H9 (cell line): ENCODE measurements around the gene TCF4. TPM values are rescaled to one million over a fixed set of nuclear protein-coding genes. Genes with fewer than 3 reads are reported as not detected.

Experiments used
- DNase-seq: peaks from one replicate; pipeline ENCODE4 v3.0.0-alpha.2; 2017
- H2AFZ ChIP-seq: one replicate; pipeline ENCODE4 v1.6.1; 2013; ENCODE audit warnings: mild to moderate bottlenecking, low read length, control low read depth, moderate library complexity
- H2AK5ac ChIP-seq: 2 replicates; pipeline ENCODE4 v1.6.1; 2013; ENCODE audit warnings: low read length, control low read depth, mixed read lengths; ENCODE audit not compliant: insufficient read length
- H2BK120ac ChIP-seq: one replicate; pipeline ENCODE4 v1.6.1; 2013; ENCODE audit warnings: low read depth, mild to moderate bottlenecking, low read length, control low read depth, inconsistent platforms; ENCODE audit not compliant: poor library complexity, severe bottlenecking
- H2BK12ac ChIP-seq: 2 replicates; pipeline ENCODE4 v1.6.1; 2013; ENCODE audit warnings: low read length, control low read depth, mixed read lengths, low read depth; ENCODE audit not compliant: insufficient read length
- H2BK15ac ChIP-seq: 2 replicates; pipeline ENCODE4 v1.6.1; 2013; ENCODE audit warnings: low read depth, low read length, control low read depth
- H2BK20ac ChIP-seq: one replicate; pipeline ENCODE4 v1.6.1; 2013; ENCODE audit warnings: low read depth, mild to moderate bottlenecking, low read length, control low read depth, inconsistent platforms; ENCODE audit not compliant: poor library complexity, severe bottlenecking
- H2BK5ac ChIP-seq: 2 replicates; pipeline ENCODE4 v1.6.1; 2013; ENCODE audit warnings: low read length, control low read depth, mixed read lengths; ENCODE audit not compliant: insufficient read length
- H3K14ac ChIP-seq: 2 replicates; pipeline ENCODE4 v1.6.1; 2013; ENCODE audit warnings: low read length, control low read depth; ENCODE audit not compliant: insufficient read depth
- H3K18ac ChIP-seq: 2 replicates; pipeline ENCODE4 v1.6.1; 2013; ENCODE audit warnings: low read depth, mild to moderate bottlenecking, mixed read lengths, low read length, control low read depth; ENCODE audit not compliant: insufficient read length
- H3K23ac ChIP-seq: 2 replicates; pipeline ENCODE4 v1.6.1; 2013; ENCODE audit warnings: low read length, control low read depth, mixed read lengths, low read depth; ENCODE audit not compliant: insufficient read length
- H3K23me2 ChIP-seq: 2 replicates; pipeline ENCODE4 v1.6.1; 2013; ENCODE audit warnings: low read depth, mild to moderate bottlenecking, mixed read lengths, low read length, control low read depth; ENCODE audit not compliant: insufficient read length, poor library complexity, severe bottlenecking
- H3K27ac ChIP-seq: 2 replicates; pipeline ENCODE4 v1.5.1; 2013; ENCODE audit warnings: low read length, control low read depth, mixed read lengths, low read depth; ENCODE audit not compliant: insufficient read length
- H3K27me3 ChIP-seq: 2 replicates; pipeline ENCODE4 v1.6.1; 2013; ENCODE audit warnings: low read length, control low read depth, inconsistent platforms; ENCODE audit not compliant: insufficient read depth
- H3K4ac ChIP-seq: 2 replicates; pipeline ENCODE4 v1.6.1; 2013; ENCODE audit warnings: low read depth, mild to moderate bottlenecking, control low read depth, inconsistent platforms, low read length, moderate library complexity
- H3K4me1 ChIP-seq: 2 replicates; pipeline ENCODE4 v1.6.1; 2013; ENCODE audit warnings: low read length, control low read depth, inconsistent platforms; ENCODE audit not compliant: insufficient read depth
- H3K4me2 ChIP-seq: 2 replicates; pipeline ENCODE4 v1.6.1; 2013; ENCODE audit warnings: low read length, control low read depth, mixed read lengths; ENCODE audit not compliant: insufficient read length, insufficient read depth
- H3K56ac ChIP-seq: 2 replicates; pipeline ENCODE4 v1.6.1; 2013; ENCODE audit warnings: low read depth, mild to moderate bottlenecking, mixed read lengths, low read length, control low read depth; ENCODE audit not compliant: insufficient read length
- H3K79me1 ChIP-seq: 2 replicates; pipeline ENCODE4 v1.6.1; 2013; ENCODE audit warnings: low read depth, mild to moderate bottlenecking, moderate library complexity, low read length, control low read depth, inconsistent platforms; ENCODE audit not compliant: insufficient read depth, poor library complexity, severe bottlenecking
- H3K79me2 ChIP-seq: 2 replicates; pipeline ENCODE4 v1.6.1; 2013; ENCODE audit warnings: low read length, control low read depth, inconsistent platforms; ENCODE audit not compliant: insufficient read depth
- H3K9ac ChIP-seq: 2 replicates; pipeline ENCODE4 v1.6.1; 2013; ENCODE audit warnings: low read length, control low read depth, mixed read lengths; ENCODE audit not compliant: insufficient read length; ENCODE audit errors: extremely low read depth
- H3K9me3 ChIP-seq: one replicate; pipeline ENCODE4 v1.6.1; 2013; ENCODE audit warnings: low read depth, low read length, inconsistent platforms; ENCODE audit not compliant: control insufficient read depth
- H3T11ph ChIP-seq: one replicate; pipeline ENCODE4 v1.6.1; 2013; ENCODE audit warnings: mild to moderate bottlenecking, low read length, control low read depth, inconsistent platforms
- H4K20me1 ChIP-seq: one replicate; pipeline ENCODE4 v1.6.1; 2013; ENCODE audit not compliant: control insufficient read depth, insufficient read length, insufficient read depth
- H4K5ac ChIP-seq: 2 replicates; pipeline ENCODE4 v1.6.1; 2013; ENCODE audit warnings: low read depth, mild to moderate bottlenecking, mixed read lengths, low read length, control low read depth; ENCODE audit not compliant: insufficient read length
- H4K8ac ChIP-seq: replicated peaks from 2 replicates; pipeline ENCODE4 v1.6.1; 2013; ENCODE audit warnings: low read length, control low read depth, mixed read lengths, low read depth; ENCODE audit not compliant: insufficient read length
- H4K91ac ChIP-seq: 2 replicates; pipeline ENCODE4 v1.6.1; 2013; ENCODE audit warnings: low read depth, mild to moderate bottlenecking, moderate library complexity, mixed read lengths, low read length, control low read depth; ENCODE audit not compliant: insufficient read length
- H3K27ac Mint-ChIP-seq, 3 experiments: 2 replicates in 2 of 3; 3 replicates in 1 of 3; pipeline ENCODE4 v1.8.0; 2020 to 2021; ENCODE audit warnings: mixed read lengths in 3 of 3, mild to moderate bottlenecking in 1 of 3, moderate library complexity in 1 of 3
- H3K27me3 Mint-ChIP-seq: 2 replicates; pipeline ENCODE4 v1.8.0; 2021; ENCODE audit warnings: low read depth, mild to moderate bottlenecking, moderate library complexity, mixed read lengths
- H3K36me3 Mint-ChIP-seq, 3 experiments: 2 replicates in 2 of 3; 3 replicates in 1 of 3; pipeline ENCODE4 v1.8.0; 2020 to 2021; ENCODE audit warnings: low read depth in 3 of 3, mixed read lengths in 3 of 3; ENCODE audit not compliant: insufficient read depth in 1 of 3
- H3K4me1 Mint-ChIP-seq, 2 experiments: 2 replicates each; pipeline ENCODE4 v1.8.0; 2020; ENCODE audit warnings: mixed read lengths in 2 of 2
- H3K4me3 Mint-ChIP-seq, 2 experiments: 2 replicates in 1 of 2; 3 replicates in 1 of 2; pipeline ENCODE4 v1.8.0; 2020 to 2021; ENCODE audit warnings: mild to moderate bottlenecking in 2 of 2, mixed read lengths in 2 of 2, moderate library complexity in 1 of 2
- H3K9me3 Mint-ChIP-seq, 2 experiments: 2 replicates in 1 of 2; 3 replicates in 1 of 2; pipeline ENCODE4 v1.8.0; 2020; ENCODE audit warnings: mild to moderate bottlenecking in 2 of 2, mixed read lengths in 2 of 2, moderate library complexity in 1 of 2
- CTCF ChIP-seq: fragments of 200-600 bp; sonication (generic); conservative IDR thresholded peaks from 3 replicates; pipeline ENCODE4 v1.8.0; 2021; ENCODE audit warnings: antibody characterized with exemption, mild to moderate bottlenecking
- WGBS: extraction: QIAGEN DNeasy Blood & Tissue Kit; methylation state at CpG from one replicate; pipeline ENCODE4 v1.1.7; 2013; ENCODE audit warnings: missing lambda C conversion rate, low lambda C conversion rate, mixed read lengths; ENCODE audit not compliant: insufficient read length; ENCODE audit errors: extremely low coverage; 5-methylcytosine and 5-hydroxymethylcytosine counted together
- total RNA-seq: library from RNA; stranded (reverse); gene quantifications from 2 replicates; pipeline ENCODE4 v1.2.1, GENCODE V29; 2021

Gene TCF4
- total RNA-seq, 1 experiment from 2014 or later = 99.4 TPM

DNA sequence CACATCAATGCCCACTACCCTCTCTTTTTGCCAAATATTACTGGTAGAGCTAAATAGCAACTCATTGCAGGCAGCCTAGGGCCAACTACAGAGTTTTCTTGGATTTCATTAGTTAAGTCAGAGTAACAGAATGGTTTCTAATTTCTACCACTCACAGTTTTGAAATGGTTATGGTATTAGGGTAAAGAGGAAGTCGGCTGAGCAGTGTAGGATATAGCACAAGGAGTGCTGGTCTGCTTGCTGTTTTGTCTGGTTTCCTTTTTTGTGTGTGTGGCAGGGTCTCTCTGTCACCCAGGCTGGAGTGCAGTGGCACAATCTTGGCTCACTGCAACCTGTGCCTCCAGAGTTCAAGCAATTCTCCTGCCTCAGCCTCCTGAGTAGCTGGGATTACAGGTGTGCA is 339.5 kb downstream of the TCF4 start:
- Mint-ChIP-seq H3K36me3 (peaks cover 0 to 16% (median 12%) of the 10 kb centered on the region in 3 experiments; a peak in 5 of 7 replicates), H3K27ac (no peak overlapping the region), H3K4me1 (peaks cover 17 to 18% of the 10 kb centered on the region in 2 experiments), H3K9me3 (no peaks in the 10 kb centered on the region), H3K27me3 (no peaks in the 10 kb centered on the region), H3K4me3 (no peak overlapping the region)
- no peaks in the 10 kb centered on the region for H3K9me3 ChIP-seq
- no peak overlapping the region for H3K14ac ChIP-seq
- H3K18ac ChIP-seq = no peak overlapping the region
- H2BK12ac ChIP-seq = no peak overlapping the region
- H4K91ac ChIP-seq = no peak overlapping the region
- H2AK5ac ChIP-seq = no peak overlapping the region
- no peak overlapping the region for H3K56ac ChIP-seq
- H2BK120ac ChIP-seq = no peak overlapping the region
- H4K20me1 ChIP-seq = no peaks in the 10 kb centered on the region
- H3K79me2 ChIP-seq = no peaks in the 10 kb centered on the region
- no peaks in the 10 kb centered on the region for H3K23me2 ChIP-seq
- no peak overlapping the region for H3T11ph ChIP-seq
- no peak overlapping the region for H2BK5ac ChIP-seq
- no peak overlapping the region for H4K5ac ChIP-seq
- no peak overlapping the region for H3K23ac ChIP-seq
- no CpG with 5 or more reads among the region's 1 CpG for WGBS
- H3K4me1 ChIP-seq = peaks cover 8% of the 10 kb centered on the region; the same call in 1 of the 2 replicates
- no peak for DNase-seq
- H2AFZ ChIP-seq = no peak overlapping the region
- no peak overlapping the region for H3K27ac ChIP-seq
- H2BK20ac ChIP-seq = no peak overlapping the region
- TF ChIP-seq CTCF = no peak
- H3K27me3 ChIP-seq = no peaks in the 10 kb centered on the region
- no peak overlapping the region for H3K4me2 ChIP-seq
- H3K4ac ChIP-seq = no peak overlapping the region
- H3K79me1 ChIP-seq = no peaks in the 10 kb centered on the region
- H3K9ac ChIP-seq = no peak overlapping the region
- H4K8ac ChIP-seq = no peak overlapping the region
- no peak overlapping the region for H2BK15ac ChIP-seq
